ENCODE data around the gene INSYN1. TPM values are rescaled to one million over a fixed set of nuclear protein-coding genes. Genes with fewer than 3 reads are reported as not detected.
"Not testable (repeated sequence)": the region's sequence is repeated elsewhere in the genome, so short reads cannot be mapped to it uniquely, and the experiment has no call there.

The INSYN1 gene
- total RNA-seq, 1 donor from 2014 or later, result 3.8 TPM

- DNase-seq, result no peak
- Histone ChIP-seq H3K4me3 (no peak overlapping the region), H3K27ac (no peak overlapping the region), H3K9me3 (no peaks in the 10 kb centered on the region), H3K36me3 (no peaks in the 10 kb centered on the region), H3K4me1 (peaks cover 4% of the 10 kb centered on the region), H3K27me3 (ENCODE audit: low read depth) (no peaks in the 10 kb centered on the region)
- no peak for TF ChIP-seq CTCF (IDR thresholded peaks at IDR 0.05)
- intact Hi-C loops (cut with DNase I), result no loop called here
- no peak for ATAC-seq
Observed at GRCh38 chr15:73787621-73788020, 34.5 kb upstream of the INSYN1 start.

GRCh38 chr15:73786538-73786937 lies 33.4 kb upstream of the INSYN1 start:
- no peak for TF ChIP-seq CTCF (IDR thresholded peaks at IDR 0.05)
- intact Hi-C loops (cut with DNase I), result no loop called here

GRCh38 chr15:73785256-73786014 lies 32.3 kb upstream of the INSYN1 start:
- DNase-seq, ATAC-seq: not testable (repeated sequence)

More at GRCh38 chr15:73786538-73786937, 33.4 kb upstream of the INSYN1 start:
- no peak for DNase-seq
- no peaks in the 10 kb centered on the region for H3K27me3 ChIP-seq (ENCODE audit: low read depth)
- H3K9me3 ChIP-seq, result no peaks in the 10 kb centered on the region
- no peak overlapping the region for H3K27ac ChIP-seq
- H3K4me1 ChIP-seq, result peaks cover 4% of the 10 kb centered on the region
- ATAC-seq, result no peak
- no peaks in the 10 kb centered on the region for H3K36me3 ChIP-seq
- no peak overlapping the region for H3K4me3 ChIP-seq

GRCh38 chr15:73784291-73784690 lies 31.1 kb upstream of the INSYN1 start:
- intact Hi-C loops (cut with DNase I), result no loop called here
- no peak for ATAC-seq
- DNase-seq, result no peak
- Histone ChIP-seq H3K9me3 (no peaks in the 10 kb centered on the region), H3K27ac (no peak overlapping the region), H3K27me3 (ENCODE audit: low read depth) (no peaks in the 10 kb centered on the region), H3K36me3 (no peaks in the 10 kb centered on the region), H3K4me1 (peaks cover 4% of the 10 kb centered on the region), H3K4me3 (no peak overlapping the region)
- TF ChIP-seq CTCF (IDR thresholded peaks at IDR 0.05), result no peak

More at GRCh38 chr15:73785256-73786014, 32.3 kb upstream of the INSYN1 start:
- H3K36me3 ChIP-seq; H3K27ac ChIP-seq; H3K4me1 ChIP-seq; H3K4me3 ChIP-seq; intact Hi-C loops (cut with DNase I); H3K9me3 ChIP-seq; H3K27me3 ChIP-seq (ENCODE audit: low read depth): not testable (repeated sequence)

GRCh38 chr15:73782344-73782959 lies 29.3 kb upstream of the INSYN1 start:
- DNase-seq, result no peak
- ATAC-seq, result peak in 1 of 2 donors; percentile 10
- no peaks in the 10 kb centered on the region for H3K9me3 ChIP-seq
- no peak overlapping the region for H3K27ac ChIP-seq
- H3K27me3 ChIP-seq (ENCODE audit: low read depth), result peaks cover 6% of the 10 kb centered on the region
- H3K4me1 ChIP-seq, result peaks cover 4% of the 10 kb centered on the region
- intact Hi-C loops (cut with DNase I), result no loop called here
- no peak overlapping the region for H3K4me3 ChIP-seq
- no peaks in the 10 kb centered on the region for H3K36me3 ChIP-seq
- TF ChIP-seq CTCF (IDR thresholded peaks at IDR 0.05), result no peak
